Prostate gland (tissue), 2 donors: ENCODE results near the gene CMTM3.

Experiments used
- CTCF ChIP-seq, 4 experiments: fragments of 200-600 bp in 2 of 4; fragments of 450-650 bp in 2 of 4; sonication (generic) in 2 of 4; IDR thresholded peaks; 1 replicate in 3 of 4; 2 replicates in 1 of 4; pipeline ENCODE4 v1.5.1; 2016 to 2019; ENCODE audit warnings: antibody characterized with exemption in 4 of 4, mild to moderate bottlenecking in 2 of 4, moderate library complexity in 2 of 4
- POLR2AphosphoS5 ChIP-seq: sonication (generic); formaldehyde crosslinking; IDR thresholded peaks from one replicate; pipeline ENCODE4 v1.6.1; 2017; ENCODE audit warnings: antibody characterized with exemption

- TF ChIP-seq POLR2AphosphoS5 (no peak), CTCF (IDR thresholded peaks at IDR 0.05) (no peak)
These were observed 7.3 kb upstream of the CMTM3 start for GRCh38 chr16:66596986-66597848.
